ENCODE data around the gene CTNNA3.

The CTNNA3 gene

DNA sequence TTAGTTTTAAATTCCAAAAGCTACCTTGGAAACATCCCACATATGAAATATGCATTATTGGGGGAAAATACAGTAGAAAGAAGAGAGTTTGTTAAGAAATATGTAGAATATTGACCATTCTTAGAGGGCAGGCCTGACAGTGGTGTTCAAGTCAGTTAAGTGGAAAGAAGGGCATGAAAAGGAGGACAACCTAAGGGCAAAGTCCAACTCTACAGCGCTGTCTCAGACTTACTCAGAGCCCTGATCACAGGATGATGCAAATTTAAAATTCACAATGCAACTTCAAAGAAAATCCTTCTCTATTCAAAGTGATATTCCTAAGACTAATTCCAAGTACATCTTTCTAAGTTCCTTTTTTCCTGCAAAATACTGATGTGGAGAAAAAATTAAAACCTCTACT is 909.3 kb downstream of the CTNNA3 start:
- DNase-seq: no peak

DNA sequence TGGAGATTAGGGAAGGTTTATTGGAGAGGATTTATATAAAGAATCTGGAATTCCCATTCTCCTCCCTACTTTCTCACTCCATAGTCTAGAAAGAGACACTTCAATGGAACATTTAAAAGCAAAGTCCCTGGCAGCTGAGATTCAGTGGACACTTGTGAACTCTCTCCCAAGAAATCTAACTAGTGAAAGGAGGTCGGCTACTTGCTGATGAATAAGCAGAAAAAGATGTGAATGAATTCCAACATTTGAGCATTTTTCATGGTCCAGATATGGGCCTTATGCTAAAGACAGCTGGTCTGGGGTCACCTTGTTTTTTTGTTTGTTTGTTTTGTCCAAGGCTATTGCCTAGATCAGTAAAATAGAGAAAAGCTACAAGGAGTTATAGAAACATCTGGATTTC is 911.2 kb downstream of the CTNNA3 start:
- no peak for DNase-seq

DNA sequence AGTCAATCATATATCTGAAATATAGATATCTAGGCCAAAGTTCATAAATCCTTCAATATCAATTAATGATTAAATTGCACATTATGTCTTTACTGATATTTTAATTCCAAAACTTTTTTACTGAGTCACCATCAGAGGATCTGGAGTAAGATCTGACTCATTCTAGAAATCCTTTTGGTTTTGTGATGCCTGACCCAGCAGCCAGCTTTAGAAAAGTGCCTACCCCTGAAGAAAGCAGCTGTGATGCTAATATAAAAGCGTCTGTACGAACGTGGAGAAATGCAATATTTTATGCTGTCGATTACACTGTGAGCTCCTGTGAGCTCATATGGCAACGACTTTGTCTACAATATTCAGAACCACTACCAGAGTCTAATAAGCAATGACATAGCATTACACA is 912.7 kb downstream of the CTNNA3 start:
- no peak for DNase-seq

DNA sequence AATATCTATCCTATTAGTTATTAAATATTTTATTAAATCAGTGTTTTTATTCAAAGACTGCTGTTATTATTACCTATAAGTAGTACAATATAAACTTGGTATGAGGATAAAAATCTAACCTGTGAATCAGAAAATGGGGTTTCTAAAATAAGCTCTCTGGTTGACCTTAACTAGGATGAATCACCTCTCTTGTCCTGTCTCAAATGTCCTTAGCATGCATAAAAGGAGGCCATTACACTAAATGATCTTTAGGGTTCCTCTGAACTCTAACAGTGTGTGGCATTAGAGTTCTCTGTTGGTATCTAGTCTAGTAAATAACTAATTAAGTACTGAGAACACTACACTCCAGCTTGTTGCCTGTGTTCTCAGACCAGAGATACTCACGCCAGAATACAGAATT is 913.2 kb downstream of the CTNNA3 start:
- no peak for DNase-seq

DNA sequence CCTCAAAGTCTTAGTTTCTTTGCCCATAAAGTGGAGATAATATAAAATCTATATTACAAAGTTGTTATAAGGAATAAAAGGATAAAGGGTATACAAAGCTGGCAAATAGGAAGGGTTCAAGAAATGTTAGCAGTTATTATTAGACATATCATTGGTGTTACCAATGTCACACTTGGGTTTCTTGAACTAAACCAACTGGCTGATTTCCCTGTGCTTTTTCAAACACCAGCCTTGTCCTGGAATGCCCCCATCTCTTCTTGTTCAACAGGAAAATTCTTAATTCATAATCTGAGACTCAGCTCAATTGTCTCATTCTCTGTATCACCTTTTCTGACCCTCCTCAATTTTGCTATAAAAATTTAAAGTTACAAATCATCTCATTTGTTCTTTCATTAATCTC is 913.9 kb downstream of the CTNNA3 start:
- DNase-seq: no peak

DNA sequence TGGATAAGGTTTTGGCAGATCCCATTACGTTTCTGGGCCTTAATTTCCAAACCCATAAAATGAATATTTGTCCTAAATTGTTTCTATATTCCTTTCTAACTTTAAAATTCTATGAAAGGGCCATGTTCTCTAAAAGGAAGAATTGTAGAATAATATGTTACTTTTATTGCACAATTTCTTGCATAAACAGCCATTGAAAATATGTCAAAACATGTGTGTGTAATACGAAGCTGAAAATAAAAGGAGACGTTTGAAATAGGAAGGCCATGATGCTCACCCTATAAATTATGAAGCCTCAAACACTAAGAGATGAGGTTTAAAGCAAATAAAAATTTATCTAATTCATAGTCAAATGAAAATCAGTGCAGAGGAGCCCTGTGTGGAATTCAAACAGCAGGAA is 915.2 kb downstream of the CTNNA3 start:
- no peak for DNase-seq

DNA sequence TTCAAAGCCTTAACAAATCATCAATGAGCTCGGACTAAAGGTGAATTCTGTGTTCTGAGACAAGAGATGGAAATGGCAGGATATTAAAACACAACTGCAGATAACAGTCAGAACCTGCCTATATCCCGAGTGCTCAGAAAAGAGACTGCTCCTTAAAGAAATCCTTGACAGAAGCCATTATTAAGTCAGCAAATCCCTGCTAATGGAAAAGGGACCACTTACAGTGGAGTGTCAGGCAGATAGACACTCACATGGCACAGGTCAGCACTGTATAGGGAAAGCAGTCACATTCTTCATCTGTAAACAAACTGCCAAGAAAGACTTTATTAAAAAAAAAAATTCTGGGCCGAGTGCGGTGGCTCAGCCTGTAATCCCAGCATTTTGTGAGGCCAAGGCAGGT is 917.6 kb downstream of the CTNNA3 start:
- no peak for DNase-seq

DNA sequence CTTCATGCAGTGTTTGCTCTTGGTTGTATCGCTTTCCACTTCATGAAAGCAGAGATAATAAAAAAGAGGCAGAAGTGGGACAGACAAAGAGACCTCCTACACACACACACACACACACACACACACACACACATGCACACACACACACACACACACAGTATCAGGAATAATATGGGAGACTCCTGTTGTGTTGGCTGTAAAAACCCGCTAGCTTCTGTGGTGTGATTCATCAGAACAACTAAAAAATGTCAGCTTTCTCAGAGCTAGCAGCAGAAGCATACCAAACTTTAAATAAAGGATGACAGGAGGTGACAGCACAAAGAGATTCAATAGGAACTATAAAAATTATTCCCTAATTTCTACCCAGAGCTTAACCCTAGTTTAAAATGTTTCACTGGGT is 918.3 kb downstream of the CTNNA3 start:
- no peak for DNase-seq

DNA sequence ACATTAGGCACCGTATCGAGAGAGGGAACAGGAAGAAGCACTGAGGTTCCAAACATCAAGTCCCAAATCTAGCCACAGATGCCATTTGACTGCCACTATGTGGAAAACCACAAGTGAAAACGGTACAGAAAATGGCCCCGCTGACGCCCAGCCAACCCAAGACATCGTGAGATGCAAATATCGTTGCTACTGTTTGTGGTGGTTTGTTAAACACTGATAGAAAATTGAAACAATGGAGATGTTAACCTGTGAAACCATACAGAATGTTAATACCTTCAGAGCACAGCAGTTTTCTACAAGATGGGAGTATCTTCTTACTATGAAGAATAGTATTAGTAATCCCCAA is 922.5 kb downstream of the CTNNA3 start:
- no peak for DNase-seq

DNA sequence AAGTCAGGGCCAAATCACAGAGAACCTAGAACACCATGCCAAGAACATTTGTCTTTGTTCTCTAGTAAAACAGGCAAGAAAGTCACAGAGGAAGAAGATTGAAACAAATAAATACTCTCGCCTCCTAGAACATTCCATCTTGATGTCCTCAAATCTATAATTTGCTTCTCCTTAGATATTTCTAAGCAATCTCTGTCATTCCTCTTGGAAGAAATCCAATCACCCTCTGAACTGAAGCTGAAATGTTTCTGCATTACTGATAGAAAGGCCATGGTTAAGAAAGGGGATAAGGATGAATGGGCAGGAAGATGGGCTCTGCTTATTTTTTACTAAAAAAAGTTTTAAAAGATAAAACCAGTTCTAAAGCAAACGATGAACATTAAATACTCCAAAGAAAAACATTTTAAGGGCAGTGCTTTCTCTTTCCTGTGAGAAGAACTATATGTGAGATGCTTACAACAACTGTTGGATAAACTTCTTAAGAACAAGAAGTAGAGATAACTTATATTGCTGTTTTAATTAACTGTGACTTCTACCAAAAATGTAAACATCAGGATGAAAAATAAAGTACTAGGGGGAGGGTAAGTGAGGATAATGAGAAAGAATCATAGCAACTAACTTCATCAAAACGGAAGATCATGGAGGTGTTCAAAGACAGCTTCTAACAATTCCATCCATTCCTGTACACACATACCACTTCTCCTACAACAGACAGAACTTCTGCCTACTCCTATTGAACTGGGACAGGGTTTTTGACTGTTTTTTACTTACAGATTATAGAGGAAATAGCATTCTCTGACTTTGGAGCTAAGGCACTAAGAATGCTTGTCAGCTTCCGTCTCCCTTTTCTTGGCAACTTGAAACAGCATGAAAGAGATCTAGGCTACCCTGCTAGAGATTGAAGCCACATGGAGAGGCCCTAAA is 923.2 kb downstream of the CTNNA3 start:
- DNase-seq: no peak

DNA sequence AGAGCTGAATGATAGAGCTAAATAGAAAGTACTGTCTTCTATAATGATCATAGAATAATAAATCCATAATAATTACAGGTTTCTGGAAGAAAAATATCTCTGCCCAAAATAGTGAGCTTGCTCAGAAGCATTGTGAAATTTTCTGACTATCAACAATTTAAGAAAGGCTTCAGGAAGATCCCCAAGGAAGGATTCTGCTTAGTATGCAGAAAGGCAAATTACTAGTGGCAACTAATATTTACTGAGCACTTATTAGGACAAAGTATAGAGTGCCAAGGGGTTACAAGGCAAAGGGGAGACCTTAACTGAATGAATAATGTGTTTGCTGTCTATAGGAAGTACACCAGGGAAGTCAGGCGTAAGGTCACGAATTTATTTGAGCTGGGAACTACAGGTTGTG is 928.3 kb downstream of the CTNNA3 start:
- DNase-seq: no peak

DNA sequence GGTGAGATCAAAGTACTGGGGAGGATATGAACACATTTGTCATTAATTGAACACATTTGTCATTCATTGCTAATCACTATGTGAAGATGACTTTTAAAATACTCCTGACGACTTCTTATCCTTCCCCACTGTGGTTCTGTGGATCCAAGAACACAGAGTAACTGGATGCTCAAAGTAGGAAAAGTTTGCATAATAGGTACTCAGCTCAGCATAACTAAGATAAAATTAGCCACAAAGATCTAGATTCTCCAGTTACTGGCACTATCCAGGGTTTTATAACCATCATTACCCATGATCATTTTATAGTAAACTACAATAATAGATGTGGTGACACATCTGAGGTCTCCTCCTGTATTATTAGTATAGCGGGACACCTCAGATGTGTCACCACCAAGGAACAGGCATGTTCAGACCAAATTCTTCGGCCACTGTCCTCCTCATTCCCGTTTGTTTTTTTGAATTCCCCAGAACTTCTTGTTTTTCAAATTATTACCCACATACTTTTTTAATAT is 933.7 kb downstream of the CTNNA3 start:
- DNase-seq: no peak

DNA sequence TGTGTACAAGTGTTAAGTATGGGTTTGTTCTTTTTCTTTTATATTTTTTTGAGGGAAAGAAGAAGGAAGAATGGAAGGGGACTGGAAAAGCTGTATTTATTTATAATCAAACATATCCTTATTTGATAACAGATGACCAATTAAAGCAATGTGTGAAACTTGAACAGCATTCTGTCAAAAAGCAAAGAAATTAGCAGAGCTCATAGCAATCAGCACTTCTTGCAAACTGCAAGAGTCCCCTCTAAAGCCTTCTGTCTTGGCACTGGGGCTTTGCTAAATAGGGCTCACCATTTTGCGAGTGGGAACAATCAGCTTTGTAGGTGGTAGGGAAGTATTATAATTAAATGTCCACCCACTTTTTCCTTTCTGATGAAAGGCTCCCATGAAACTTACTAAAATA is 935.1 kb downstream of the CTNNA3 start:
- no peak for DNase-seq

DNA sequence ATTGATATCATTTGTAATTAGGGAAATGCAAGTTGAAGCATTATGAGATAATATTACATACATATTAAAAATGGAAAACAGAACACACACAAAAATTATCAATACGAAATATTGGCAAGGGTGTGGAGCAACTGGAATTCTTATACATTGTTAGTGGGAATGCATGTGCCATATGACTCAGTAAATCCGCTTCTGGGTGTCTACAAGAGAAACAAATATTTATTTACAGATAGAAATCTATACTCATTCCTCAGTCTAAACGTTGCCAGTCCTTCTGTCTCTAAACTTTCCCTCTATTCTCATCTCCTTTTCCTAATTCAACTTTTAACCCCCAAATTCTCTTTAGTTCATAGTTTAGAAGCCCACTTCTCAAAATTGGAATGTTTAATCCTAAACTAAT is 940.5 kb downstream of the CTNNA3 start:
- no peak for DNase-seq

DNA sequence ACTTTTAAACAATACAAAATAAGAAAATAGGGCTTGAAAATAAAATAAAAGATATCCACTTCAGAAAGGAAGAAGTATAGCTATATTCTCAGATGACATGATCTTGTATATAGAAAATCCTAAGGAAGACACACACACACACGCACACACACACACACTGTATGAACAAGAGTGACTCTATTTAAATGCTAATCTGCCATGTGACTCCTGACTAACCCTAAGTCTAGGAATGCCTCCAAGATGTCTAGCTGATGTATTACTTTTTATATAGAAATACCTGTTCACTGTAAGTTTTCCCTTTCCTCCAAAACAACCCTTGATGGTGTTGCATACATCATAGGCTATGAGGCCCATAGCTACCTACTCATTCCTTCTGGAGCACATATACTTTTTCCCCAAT is 943.3 kb downstream of the CTNNA3 start:
- no peak for DNase-seq

DNA sequence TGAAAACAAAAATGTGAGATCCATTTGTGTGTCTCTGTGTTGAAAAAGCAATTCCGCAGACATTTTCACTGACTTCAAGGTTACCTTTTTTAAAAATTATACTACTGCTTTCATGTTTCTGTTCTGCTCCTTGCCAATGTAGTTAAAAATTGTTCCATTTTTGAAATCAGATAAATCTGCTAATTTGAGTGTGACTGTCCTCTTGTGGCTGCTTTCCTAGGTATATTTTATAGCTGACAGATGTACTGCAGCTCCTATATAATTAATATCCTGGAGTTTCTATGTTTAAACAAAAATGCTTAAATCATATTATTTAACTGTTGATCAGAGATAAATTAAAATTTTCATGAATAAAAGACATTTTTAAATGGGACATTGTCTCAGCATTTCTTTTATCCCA is 947.8 kb downstream of the CTNNA3 start:
- DNase-seq: no peak

DNA sequence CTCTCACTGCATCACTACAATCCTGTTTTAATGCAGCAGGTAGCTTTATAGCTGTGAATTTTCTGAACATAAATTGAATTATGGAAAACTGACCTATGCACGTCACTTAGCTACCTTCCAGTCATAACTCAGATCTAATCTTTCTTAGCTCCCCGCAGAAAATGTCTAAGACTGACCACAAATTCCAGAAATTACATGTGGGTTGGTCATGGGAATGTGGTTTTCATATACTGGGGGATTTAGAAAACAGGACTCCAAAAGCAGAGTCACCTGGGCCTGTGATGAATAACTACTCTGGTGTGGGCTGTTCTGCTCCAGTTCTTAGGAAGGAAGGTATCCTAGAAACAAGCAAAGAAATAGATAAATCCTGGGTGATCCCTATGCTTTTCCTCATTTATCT is 948.5 kb downstream of the CTNNA3 start:
- DNase-seq: no peak

DNA sequence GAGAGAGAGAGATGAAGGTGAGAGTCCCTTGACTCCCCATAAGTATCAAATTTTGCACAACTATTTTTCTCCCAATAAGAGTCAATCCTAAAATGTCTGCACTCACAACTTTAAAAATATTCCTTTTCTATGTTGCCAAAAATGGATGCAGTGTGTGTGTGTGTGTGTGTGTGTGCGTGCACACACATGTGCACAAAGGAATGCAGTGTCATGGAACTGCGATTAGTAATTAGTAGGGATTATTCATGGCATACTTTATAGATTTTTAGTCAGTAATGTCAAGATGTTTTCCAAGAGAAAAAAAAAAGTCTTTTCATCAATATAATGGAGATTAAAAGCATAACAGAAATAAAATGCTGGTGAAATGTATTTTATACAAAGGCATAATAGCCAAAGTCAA is 949.3 kb downstream of the CTNNA3 start:
- no peak for DNase-seq

DNA sequence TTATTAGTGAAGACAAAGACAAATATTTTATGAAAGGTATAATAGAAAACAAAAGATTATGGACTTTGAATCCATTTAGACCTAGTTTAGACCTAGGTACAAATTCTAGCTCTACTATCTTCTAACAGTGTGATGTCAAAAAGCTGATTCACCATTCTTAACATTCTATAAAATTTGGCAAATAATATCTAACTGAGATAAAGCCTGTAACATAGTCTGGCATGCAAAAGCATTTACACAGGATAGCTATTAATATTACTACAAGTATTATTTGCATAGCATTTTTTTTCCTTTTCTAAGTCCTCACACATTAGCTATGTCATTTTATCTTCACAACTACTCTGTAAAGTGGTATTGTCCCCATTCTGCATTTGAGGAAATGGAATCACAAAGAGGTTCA is 949.7 kb downstream of the CTNNA3 start:
- DNase-seq: no peak

DNA sequence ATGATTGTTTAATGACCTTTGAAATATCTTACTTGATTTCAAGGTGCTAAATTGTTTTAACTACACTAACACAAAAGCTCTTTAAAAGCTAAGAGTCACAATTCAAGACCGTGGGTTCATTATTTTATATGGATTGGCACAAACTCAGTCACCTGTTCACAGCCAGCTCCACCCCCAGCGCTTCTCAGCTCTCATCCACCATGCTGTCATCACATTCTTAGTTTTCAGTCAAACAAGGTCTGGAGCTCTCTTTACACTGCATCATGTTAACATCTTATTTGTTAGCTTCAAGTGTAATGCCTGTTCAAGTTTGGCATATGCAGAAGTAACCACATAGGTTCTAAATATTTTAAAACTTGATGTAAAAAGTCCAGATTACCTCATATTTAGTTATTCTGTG is 951.1 kb downstream of the CTNNA3 start:
- no peak for DNase-seq

DNA sequence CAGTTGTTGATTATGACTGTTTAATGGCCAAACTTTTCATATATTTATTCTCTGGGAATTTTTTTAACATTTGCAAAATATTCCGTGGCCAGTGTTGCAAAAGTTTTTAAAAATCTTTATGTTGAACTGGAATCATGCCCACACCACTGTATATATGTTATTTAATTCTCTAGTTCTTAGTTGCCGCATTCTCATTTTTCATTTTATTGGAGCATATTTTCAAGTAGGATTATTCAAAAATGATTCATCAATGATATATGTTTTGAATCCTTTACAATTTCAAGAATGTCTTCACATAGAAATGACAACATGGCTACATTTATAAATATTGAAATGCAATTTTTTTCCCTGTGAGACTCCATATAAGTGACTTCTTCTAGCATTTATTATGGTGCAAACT is 958.8 kb downstream of the CTNNA3 start:
- DNase-seq: no peak

DNA sequence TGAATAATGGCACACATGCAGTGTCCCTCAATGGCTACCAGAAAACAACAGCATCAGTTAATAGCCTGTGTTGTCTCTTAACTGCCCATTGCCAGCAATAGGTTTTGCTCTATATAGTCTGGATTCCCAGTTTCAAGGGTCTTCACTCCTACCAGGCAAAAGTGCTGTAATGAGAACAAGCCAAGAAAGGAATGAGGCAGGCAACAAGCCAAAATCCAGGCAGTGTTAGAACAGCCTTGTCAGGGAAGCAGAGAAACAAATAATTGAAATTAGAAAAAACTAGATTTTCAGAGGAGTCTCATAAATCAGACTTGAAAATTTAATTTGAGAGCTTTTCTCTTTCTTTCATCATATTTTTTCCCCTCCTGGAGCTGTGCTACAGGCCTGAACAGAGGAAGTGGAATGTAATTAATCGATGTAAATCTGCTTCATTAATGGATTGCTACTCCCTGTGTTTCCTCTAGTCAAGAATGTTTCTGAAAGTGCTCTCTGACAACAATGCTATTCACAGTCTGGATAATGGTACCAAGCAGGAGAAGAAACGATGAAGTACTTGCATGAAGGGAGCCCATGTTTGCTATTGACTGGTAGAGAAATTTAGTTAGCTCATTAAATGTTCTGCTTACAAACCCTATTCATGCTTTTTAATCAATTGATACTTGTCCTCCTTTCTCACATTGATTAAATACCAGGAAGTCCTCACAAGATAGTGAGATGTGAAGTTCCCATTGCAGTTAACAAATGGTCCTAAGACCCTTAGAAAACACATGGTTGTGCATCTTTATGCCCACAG is 972.2 kb downstream of the CTNNA3 start:
- no peak for DNase-seq

DNA sequence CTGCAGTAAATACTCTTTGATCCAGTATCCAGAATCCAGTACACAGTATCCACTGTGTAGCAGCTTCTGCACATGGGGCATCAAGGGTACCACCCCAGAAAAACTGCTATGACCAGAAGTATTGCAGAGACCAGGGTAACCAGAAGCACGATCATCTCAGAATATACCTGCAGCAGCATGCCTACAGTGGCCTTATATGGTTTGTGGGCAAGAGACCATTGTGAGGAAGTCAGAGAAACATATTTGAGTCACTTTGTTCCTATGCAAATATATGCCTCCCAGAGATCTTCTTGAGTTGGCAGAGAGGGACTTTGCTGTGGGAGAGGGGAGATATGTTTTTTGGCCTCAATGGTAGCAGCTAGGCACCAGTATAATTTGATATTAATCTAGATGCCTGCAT is 976.5 kb downstream of the CTNNA3 start:
- no peak for DNase-seq

Data from hematopoietic multipotent progenitor cell treated with erythropoietin and hydrocortisone succinate and interleukin-3 and kit ligand, for 4 days (in vitro differentiated cells).